A673 (cell line): Measurements from ENCODE around the gene ITSN1.

Experiments used
- CTCF ChIP-seq: fragments of 300-800, 200-600 bp; sonication (generic); conservative IDR thresholded peaks from 2 replicates; pipeline ENCODE4 v1.5.1; 2017; ENCODE audit warnings: low read depth, mild to moderate bottlenecking, antibody characterized with exemption, low read length, moderate library complexity, mixed read lengths
- EZH2 ChIP-seq: fragments of 200-600 bp; sonication (generic); IDR thresholded peaks from 2 replicates; pipeline ENCODE4 v1.6.1; 2017; ENCODE audit warnings: borderline replicate concordance, low read depth, mild to moderate bottlenecking, mixed read lengths, antibody characterized with exemption, low read length; ENCODE audit not compliant: poor library complexity, severe bottlenecking

GRCh38 chr21:33875026-33875695 lies 232.9 kb downstream of the ITSN1 start:
- TF ChIP-seq CTCF (no peak), EZH2 (no peak)
